GM12875 (cell line): Measurements from ENCODE around the gene MLST8.

ENCODE experiments used
- H3K4me3 ChIP-seq: one replicate; pipeline ENCODE4 v1.5.1; 2011; ENCODE audit warnings: low read depth, low read length, control low read depth
- TF ChIP-seq, protein P1 (sequence below): IDR thresholded peaks from 2 replicates; pipeline ENCODE4 v1.5.1; 2011; ENCODE audit warnings: low read depth, mild to moderate bottlenecking, control low read depth, inconsistent platforms, low read length, moderate library complexity, borderline replicate concordance; ENCODE audit not compliant: insufficient read depth

Gene MLST8

DNA sequence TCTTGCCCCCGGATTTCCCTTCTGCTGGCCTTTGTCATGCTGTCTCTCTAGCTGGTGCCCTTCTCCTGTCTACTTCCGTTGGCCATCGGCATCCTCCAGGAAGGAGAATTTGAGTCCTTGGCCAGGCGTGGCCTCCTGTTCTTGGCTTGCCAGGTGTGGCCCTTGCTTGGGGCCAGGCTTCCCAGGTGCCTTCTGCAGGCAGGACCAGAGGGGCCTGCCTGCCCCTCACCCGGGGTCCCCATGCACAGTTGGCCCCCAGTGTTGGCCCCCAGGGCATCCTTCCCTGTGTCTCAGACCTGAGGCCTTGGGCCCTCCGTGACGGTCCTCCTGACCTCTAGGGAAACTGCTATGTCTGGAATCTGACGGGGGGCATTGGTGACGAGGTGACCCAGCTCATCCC, 2.6 kb downstream of the MLST8 start:
- TF ChIP-seq, protein P1, sequence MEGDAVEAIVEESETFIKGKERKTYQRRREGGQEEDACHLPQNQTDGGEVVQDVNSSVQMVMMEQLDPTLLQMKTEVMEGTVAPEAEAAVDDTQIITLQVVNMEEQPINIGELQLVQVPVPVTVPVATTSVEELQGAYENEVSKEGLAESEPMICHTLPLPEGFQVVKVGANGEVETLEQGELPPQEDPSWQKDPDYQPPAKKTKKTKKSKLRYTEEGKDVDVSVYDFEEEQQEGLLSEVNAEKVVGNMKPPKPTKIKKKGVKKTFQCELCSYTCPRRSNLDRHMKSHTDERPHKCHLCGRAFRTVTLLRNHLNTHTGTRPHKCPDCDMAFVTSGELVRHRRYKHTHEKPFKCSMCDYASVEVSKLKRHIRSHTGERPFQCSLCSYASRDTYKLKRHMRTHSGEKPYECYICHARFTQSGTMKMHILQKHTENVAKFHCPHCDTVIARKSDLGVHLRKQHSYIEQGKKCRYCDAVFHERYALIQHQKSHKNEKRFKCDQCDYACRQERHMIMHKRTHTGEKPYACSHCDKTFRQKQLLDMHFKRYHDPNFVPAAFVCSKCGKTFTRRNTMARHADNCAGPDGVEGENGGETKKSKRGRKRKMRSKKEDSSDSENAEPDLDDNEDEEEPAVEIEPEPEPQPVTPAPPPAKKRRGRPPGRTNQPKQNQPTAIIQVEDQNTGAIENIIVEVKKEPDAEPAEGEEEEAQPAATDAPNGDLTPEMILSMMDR: no peak
- H3K4me3 ChIP-seq: no peak overlapping the region

DNA sequence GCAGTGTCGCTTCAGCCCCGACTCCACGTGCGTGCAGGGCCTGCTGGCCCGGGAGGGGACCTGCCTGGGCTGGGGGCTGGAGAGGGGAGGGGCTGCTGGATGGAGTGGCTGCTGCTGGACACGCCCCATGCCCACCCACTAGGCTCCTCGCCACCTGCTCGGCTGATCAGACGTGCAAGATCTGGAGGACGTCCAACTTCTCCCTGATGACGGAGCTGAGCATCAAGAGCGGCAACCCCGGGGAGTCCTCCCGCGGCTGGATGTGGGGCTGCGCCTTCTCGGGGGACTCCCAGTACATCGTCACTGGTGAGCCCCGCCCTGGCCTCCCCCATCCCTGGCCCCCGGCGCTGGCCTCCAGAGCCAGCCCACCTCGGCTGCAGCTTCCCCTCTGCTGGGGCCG, 3.1 kb downstream of the MLST8 start:
- TF ChIP-seq, protein P1: no peak
- H3K4me3 ChIP-seq: no peak overlapping the region

DNA sequence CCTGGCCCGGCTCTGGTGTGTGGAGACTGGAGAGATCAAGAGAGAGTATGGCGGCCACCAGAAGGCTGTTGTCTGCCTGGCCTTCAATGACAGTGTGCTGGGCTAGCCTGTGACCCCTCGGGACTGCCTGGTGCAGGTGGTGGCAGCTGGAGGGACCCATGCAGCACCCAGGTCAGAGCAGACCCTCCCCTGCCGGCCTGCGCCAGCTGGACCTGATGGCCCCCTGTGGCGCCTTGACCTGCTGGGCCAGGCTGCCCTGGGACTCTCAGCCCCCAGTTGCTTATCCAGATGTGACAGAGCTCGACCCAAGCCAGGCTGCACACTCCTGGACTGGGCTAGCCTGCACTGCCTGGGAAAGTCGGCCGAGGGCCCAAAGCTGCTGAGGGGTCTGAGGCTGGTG, 3.5 kb downstream of the MLST8 start:
- TF ChIP-seq, protein P1: no peak
- H3K4me3 ChIP-seq: no peak overlapping the region

DNA sequence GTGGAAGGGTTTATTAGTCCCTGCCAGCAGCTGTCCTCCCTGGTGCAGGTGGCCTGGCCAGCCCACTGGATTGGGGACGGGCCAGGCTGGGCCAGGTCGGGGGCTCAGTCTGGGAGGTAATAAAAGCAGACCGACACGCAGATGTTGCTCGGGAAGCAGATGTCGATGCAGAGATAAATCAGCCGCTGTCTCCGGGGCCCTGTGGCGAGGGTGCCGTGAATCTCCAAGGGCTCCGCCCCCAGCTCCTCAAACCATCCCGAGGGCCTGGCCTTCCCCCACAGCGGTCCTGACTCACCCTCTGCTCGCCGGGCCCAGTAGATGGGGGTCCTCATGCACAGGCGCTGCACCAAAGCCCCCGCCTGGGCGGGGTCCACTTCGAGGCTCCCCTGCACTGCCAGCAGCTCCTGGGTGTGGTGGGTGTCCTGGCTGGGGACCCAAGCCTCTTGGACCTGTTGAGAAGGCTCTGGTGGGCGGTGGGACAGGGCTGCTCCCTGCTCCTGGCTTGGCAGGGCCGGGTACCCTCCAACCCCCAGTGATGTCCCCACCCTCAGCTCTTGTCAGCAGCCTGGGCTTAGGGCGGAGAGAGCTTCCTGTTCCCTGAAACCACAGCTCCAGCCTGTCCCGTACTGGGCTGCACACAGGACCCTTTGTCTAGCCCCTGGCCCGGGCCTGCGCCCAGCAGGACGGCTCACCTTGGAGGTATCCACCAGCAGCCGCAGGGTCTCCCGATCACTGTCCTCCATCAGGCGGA, 4.2 kb downstream of the MLST8 start:
- no peak overlapping the region for H3K4me3 ChIP-seq
- TF ChIP-seq, protein P1: no peak

DNA sequence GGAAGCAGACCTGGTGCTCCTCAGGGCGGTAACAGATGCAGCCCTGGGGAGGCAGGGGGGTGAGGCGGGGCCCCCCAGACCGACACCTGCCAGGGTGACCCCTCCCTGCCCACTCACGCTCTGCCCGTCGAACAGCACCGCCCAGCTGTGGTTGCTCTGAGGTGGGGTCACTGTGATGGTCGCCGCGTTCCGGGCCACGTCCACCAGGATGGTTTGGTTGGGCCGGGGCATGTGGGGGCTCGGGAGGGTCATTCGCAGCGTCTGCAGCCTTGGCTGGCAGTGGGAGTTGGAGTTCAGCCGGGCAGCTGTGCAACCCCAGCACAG, 4.7 kb downstream of the MLST8 start:
- H3K4me3 ChIP-seq: no peak overlapping the region
- TF ChIP-seq, protein P1: no peak

DNA sequence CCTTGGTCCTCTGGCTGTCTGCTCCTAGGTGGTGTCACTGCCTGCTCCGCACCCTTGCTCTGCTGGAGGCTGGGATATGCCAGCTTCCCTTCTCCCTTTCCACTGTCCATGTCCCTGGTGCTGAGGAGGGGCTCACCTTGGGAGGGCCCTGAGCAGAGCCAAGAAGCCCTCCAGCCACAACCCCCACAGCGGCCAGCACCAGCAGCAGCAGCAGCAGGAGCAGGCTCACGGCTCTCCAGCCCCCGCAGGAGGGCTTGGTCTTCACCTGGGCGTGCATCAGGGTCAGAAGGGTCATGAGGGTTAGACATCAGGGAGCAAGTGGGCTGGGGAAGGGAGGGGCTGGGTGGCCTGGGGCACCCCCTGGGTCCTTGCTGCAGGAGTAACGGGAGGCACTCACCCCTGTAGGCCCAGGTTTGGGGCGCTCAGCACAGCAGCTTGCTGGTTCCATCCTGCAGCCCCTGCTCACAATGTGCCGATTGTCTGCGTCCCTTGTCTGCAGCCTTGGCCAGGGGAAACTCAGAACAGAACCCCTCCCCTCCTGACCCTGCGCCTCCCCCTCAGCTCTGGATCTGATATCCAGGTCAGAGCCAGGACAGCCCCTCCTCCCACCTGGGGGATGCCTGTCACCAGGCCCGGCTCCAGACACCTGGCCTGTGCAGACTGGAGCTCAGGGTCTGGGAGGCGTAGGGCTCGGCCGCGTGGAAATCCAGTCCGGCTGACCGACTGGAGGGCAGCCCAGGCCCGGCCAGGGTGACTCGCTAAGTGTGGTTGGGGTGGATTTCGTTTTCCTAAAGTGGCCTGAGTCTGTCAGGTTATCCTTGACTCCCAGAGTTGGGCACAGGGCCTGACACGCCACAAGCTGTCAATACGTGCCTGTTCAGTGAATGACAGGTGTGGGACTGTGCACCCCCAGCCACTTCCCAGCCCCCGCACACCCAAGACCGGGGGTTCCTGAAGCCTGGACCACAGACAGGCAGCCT, 5.4 kb downstream of the MLST8 start, which contains the start of gene BRICD5:
Gene BRICD5, minus strand, starts transcription at position 478 of the 980 bp plus-strand sequence. Its CDS starts 30 bp downstream, at position 448.
- TF ChIP-seq, protein P1: no peak
- no peak within 1 kb of the TSS for H3K4me3 ChIP-seq
